GM12874 (cell line): ENCODE data around the gene RNF13.

Experiments
- TF ChIP-seq, protein P1 (sequence below): IDR thresholded peaks from 2 replicates; pipeline ENCODE4 v1.5.1; 2011; ENCODE audit warnings: low read depth, mild to moderate bottlenecking, control low read depth, low read length, moderate library complexity; ENCODE audit not compliant: insufficient read depth

RNF13 gene

DNA sequence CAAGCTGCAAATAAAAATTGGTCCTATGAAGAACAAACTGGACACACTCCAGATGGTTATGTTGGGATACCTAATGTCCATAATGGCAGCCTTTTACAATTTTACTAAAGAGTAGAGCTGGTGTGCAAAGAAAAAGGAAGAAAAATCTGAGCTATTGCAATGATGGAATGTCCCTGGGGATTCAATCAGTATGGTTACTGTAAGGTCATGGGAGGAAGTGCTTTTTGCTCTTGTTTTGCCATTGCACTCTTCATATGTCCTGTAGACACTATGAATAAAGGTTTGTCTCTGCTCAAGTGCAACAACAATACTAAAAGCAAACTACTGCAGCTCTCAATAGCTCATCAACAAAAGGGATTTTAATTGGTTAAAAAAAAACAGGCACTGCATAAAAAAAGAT, 152.3 kb downstream of the RNF13 start:
- TF ChIP-seq, protein P1, sequence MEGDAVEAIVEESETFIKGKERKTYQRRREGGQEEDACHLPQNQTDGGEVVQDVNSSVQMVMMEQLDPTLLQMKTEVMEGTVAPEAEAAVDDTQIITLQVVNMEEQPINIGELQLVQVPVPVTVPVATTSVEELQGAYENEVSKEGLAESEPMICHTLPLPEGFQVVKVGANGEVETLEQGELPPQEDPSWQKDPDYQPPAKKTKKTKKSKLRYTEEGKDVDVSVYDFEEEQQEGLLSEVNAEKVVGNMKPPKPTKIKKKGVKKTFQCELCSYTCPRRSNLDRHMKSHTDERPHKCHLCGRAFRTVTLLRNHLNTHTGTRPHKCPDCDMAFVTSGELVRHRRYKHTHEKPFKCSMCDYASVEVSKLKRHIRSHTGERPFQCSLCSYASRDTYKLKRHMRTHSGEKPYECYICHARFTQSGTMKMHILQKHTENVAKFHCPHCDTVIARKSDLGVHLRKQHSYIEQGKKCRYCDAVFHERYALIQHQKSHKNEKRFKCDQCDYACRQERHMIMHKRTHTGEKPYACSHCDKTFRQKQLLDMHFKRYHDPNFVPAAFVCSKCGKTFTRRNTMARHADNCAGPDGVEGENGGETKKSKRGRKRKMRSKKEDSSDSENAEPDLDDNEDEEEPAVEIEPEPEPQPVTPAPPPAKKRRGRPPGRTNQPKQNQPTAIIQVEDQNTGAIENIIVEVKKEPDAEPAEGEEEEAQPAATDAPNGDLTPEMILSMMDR = no peak

GRCh38 chr3:149967086-149967685, 154.2 kb downstream of the RNF13 start:
- TF ChIP-seq, protein P1 = no peak

DNA sequence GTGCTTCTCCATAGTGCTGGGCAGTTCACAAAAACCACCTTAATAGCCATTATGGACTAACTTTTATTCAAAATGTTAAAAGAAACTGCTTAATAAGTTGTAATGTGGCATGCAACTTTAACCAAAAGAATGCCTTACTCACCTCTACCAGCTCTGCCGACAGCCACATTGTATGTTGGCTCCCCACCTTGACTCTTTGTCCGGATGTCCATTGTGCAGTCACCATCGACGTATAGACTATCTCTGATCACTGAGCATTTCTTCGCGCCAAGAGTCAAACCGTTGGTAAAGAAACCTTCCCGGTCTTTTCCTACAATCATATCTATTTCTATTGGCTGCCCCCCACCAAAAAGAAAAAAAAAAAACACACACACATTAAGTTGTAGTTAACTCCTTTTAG, 155.2 kb downstream of the RNF13 start:
- TF ChIP-seq, protein P1 = no peak

DNA sequence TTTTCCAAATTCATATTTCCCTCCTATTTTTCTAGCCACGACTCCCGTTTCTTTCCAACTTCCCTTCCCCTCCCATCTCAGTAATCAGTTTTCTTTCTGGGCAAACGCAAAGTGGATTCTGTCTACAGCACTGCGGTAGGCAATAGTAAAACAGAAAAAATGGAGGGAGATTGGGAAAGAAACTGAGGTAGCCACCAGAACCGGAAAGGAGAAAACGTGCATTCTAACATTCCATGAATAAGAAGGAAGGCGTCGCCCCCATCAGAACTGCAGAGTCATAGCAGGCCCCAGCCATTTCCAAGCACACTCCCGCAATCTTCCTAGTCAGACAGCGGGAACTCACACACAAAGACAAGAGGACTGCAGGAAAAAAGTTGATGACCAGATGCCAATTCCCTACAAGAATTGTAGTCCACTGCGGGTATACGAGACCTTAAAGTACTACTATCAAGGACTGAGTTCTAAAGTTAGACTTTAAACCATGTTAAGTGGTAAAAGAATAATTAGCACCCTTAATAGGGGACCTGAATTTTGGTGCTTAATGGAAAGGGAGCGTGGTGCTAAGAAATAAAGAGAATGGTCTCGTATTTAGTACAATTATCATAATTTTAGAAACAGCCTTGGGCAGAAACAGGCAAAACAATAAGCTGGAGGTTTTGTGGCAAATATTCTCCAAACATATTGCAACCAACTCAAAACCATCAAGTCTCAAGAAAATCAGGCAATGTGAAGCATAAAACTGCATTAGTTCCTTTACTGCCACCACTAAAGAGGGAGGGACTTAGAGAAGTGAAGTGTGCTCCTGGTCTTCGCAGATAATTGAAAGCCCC, 156.3 kb downstream of the RNF13 start:
- TF ChIP-seq, protein P1 = no peak

GRCh38 chr3:149969940-149970715, 157.1 kb downstream of the RNF13 start:
- TF ChIP-seq, protein P1 = no peak

DNA sequence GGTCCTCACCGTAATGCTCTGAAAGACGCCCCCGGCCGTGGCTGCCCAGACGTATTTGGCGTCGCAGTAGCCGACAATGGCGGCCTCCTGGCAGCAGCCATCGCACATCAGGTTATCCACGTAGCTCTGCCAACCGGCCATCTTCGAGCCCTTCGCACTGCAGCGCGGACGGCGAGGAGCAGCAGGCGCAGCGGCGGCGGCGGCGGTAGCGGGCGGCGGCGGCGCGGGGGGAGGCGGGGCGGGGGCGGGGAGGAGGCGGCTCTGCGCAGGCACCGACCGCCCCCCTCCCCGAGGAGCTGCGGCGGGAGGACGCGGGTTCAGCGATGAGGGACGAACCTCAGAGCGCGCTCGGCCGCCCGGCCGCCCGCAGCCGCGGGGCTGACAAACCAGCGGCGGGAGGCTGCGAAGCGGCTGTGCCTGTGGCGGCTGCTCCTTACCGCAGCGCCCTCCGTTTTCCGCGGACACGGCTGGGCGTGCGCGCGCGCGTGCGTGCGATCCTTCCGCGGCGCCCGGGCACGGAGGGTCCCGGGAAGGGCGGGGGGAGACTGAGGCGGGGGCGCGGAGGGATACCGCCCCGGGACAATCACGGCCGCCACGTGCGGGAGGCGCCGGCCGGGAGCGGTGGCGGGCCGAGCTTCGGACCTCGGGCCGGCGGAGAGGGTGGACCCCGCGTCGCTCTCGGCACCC, 157.8 kb downstream of the RNF13 start, which contains the start of gene PFN2:
Gene PFN2, minus strand, starts transcription at position 180 of the 687 bp plus-strand sequence. Its CDS starts 39 bp downstream, at position 141.
- TF ChIP-seq, protein P1 = no peak
